Kidney (tissue), 14 donors: ENCODE measurements around the gene MFNG. TPM values are rescaled to one million over a fixed set of nuclear protein-coding genes. Genes with fewer than 3 reads are reported as not detected.

ENCODE experiments used
- DNase-seq, 5 donors: peaks; one replicate each; pipeline ENCODE4 v3.0.0-alpha.2; 2013 to 2020
- FAIRE-seq: peaks from 2 replicates; lab custom pipeline; 2012; peaks lifted over from hg19 to GRCh38; lab: Jason Lieb, UNC
- H3K27ac ChIP-seq, 2 donors: one replicate each; pipeline ENCODE4 v1.7.0; 2013; ENCODE audit warnings: low read depth in 2 of 2, low read length in 2 of 2, inconsistent platforms in 1 of 2
- H3K27me3 ChIP-seq: one replicate; pipeline ENCODE4 v1.7.1; 2013; ENCODE audit warnings: low read length, inconsistent platforms; ENCODE audit not compliant: control insufficient read depth, insufficient read depth
- H3K36me3 ChIP-seq, 3 donors: one replicate each; pipeline versions ENCODE4 v1.7.0 to v1.7.1; 2013; ENCODE audit warnings: low read length in 3 of 3, control low read depth in 1 of 3, inconsistent platforms in 1 of 3; ENCODE audit not compliant: insufficient read depth in 3 of 3, control insufficient read depth in 2 of 3
- H3K4me1 ChIP-seq, 3 donors: one replicate each; pipeline versions ENCODE4 v1.7.0 to v1.7.1; 2013; ENCODE audit warnings: low read length in 3 of 3, inconsistent platforms in 1 of 3, low read depth in 1 of 3; ENCODE audit not compliant: control insufficient read depth in 2 of 3, insufficient read depth in 2 of 3
- H3K4me3 ChIP-seq, 3 donors: one replicate each; pipeline versions ENCODE4 v1.7.0 to v1.8.1; 2013; ENCODE audit warnings: low read length in 3 of 3, control low read depth in 1 of 3, inconsistent platforms in 1 of 3
- H3K9ac ChIP-seq, 3 donors: one replicate each; pipeline versions ENCODE4 v1.7.0 to v1.7.1; 2013; ENCODE audit warnings: low read length in 3 of 3, control low read depth in 1 of 3, inconsistent platforms in 1 of 3
- H3K9me3 ChIP-seq, 3 donors: one replicate each; pipeline versions ENCODE4 v1.7.0 to v1.7.1; 2013; ENCODE audit warnings: low read length in 3 of 3, control low read depth in 1 of 3, inconsistent platforms in 1 of 3; ENCODE audit not compliant: control insufficient read depth in 2 of 3, insufficient read depth in 1 of 3
- intact Hi-C: fragments of 100-400 bp; cut with DNase I; formaldehyde crosslinking; loops from one replicate; pipeline ENCODE4 v1.11.1; 2022
- polyA plus RNA-seq: library from polyadenylated mRNA; stranded (reverse); fragments of 350-450 nt; fragmentation: Illumina TruSeq; extraction: RNeasy Lipid Tissue Mini Kit (QIAGEN cat#74804); gene quantifications from one replicate; pipeline ENCODE4 v1.2.3, GENCODE V29; 2014; ENCODE audit warnings: low read depth, low replicate concordance; ENCODE audit not compliant: insufficient read depth
- total RNA-seq: library from RNA; stranded (reverse); fragmentation: NEBNext Ultra II Directional; extraction: Animal tissue kit (Norgen Biotek cat#: 25700); gene quantifications from one replicate; pipeline ENCODE4 v1.2.1, GENCODE V29; 2021
- TF ChIP-seq, protein P1 (sequence below): IDR thresholded peaks from 3 replicates; pipeline ENCODE4 v1.5.1; 2012; ENCODE audit warnings: mild to moderate bottlenecking, moderate library complexity, borderline replicate concordance; ENCODE audit not compliant: insufficient read depth; ENCODE audit errors: extremely low read depth
- donor health status: control.
- donor health status: control.
- donor health status: control.
- donor health status: control.
- donor health status: control.
- donor health status: DM: yes; HTN: yes; CAD: no.
- donor health status: Normal renal cell carcinoma (clear cell type).

MFNG gene
- total and polyA plus RNA-seq, 2 donors from 2014 or later = 9.1 to 31.1 TPM

GRCh38 chr22:37503183-37503683 lies 17.0 kb upstream of the MFNG start:
- no peaks in the 10 kb centered on the region for H3K27me3 ChIP-seq
- peak overlapping the region; percentile 86 to 91 for H3K27ac ChIP-seq
- intact Hi-C loops = no loop called here
- no peak overlapping the region for H3K4me3 ChIP-seq
- H3K4me1 ChIP-seq = peaks cover 14 to 48% (median 34%) of the 10 kb centered on the region in 3 donors
- no peaks in the 10 kb centered on the region for H3K9me3 ChIP-seq
- H3K36me3 ChIP-seq = peaks cover 3 to 46% (median 9%) of the 10 kb centered on the region in 3 donors
- H3K9ac ChIP-seq = peak overlapping the region in 1 of 3 donors; percentile 62
- no peak for FAIRE-seq
- TF ChIP-seq, protein P1, sequence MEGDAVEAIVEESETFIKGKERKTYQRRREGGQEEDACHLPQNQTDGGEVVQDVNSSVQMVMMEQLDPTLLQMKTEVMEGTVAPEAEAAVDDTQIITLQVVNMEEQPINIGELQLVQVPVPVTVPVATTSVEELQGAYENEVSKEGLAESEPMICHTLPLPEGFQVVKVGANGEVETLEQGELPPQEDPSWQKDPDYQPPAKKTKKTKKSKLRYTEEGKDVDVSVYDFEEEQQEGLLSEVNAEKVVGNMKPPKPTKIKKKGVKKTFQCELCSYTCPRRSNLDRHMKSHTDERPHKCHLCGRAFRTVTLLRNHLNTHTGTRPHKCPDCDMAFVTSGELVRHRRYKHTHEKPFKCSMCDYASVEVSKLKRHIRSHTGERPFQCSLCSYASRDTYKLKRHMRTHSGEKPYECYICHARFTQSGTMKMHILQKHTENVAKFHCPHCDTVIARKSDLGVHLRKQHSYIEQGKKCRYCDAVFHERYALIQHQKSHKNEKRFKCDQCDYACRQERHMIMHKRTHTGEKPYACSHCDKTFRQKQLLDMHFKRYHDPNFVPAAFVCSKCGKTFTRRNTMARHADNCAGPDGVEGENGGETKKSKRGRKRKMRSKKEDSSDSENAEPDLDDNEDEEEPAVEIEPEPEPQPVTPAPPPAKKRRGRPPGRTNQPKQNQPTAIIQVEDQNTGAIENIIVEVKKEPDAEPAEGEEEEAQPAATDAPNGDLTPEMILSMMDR = no peak
- DNase-seq = no peak

- Histone ChIP-seq H3K27ac (peak overlapping the region; percentile 86 to 91), H3K27me3 (no peaks in the 10 kb centered on the region), H3K4me3 (no peak overlapping the region), H3K36me3 (peaks cover 3 to 39% (median 9%) of the 10 kb centered on the region in 3 donors), H3K9ac (peak overlapping the region in 1 of 3 donors; percentile 62), H3K9me3 (no peaks in the 10 kb centered on the region), H3K4me1 (peaks cover 14 to 52% (median 34%) of the 10 kb centered on the region in 3 donors)
- TF ChIP-seq, protein P1 = no peak
- FAIRE-seq (no peak), DNase-seq (peak; percentile 61 to 91 (median 74))
- intact Hi-C loops = no loop called here
Observed at GRCh38 chr22:37502342-37503182, 16.4 kb upstream of the MFNG start.

DNA sequence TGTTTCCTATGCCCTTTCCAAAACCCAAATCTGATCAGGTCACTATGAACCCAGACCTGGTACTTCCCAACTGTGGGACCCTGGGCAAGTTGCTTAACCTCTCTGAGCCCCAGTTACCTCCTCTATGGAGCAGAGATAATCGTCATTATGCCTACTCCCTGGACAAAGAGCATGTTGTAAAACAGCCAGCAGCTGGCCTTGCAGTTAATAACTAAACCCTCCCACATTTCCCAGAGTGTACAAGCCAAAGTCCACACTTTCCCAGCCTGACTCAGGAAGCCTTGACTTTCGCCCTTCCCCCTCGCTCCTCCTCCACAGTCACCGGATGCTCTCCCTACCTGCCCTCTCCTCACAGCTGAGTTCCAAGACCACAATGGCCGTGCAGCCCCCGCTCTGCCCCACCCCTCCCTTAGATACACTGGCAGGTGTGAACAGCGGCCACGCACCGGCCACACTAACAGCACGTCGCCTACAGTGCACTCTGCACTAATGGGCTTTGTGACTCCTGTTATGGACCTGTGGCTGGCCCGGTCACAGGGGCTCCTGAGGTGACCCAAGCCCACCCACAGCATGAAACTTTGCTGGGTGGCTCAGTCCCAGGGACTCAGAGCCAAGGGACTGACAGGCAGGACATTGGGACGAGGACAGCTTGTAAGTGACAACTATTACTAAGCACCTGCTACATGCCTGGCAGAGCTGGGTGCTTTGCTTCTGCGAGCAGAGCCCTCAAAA lies 15.6 kb upstream of the MFNG start:
- H3K9ac ChIP-seq = peak overlapping the region in 1 of 3 donors; percentile 47
- peaks cover 14 to 52% (median 34%) of the 10 kb centered on the region in 3 donors for H3K4me1 ChIP-seq
- peak overlapping the region; percentile 86 to 92 for H3K27ac ChIP-seq
- H3K9me3 ChIP-seq = no peaks in the 10 kb centered on the region
- H3K4me3 ChIP-seq = peak overlapping the region; percentile 29 to 36 (median 33)
- DNase-seq (peak; percentile 92 to 98 (median 96)), FAIRE-seq (no peak)
- intact Hi-C loops = no loop called here
- peaks cover 3 to 34% (median 9%) of the 10 kb centered on the region in 3 donors for H3K36me3 ChIP-seq
- TF ChIP-seq, protein P1 = no peak
- no peaks in the 10 kb centered on the region for H3K27me3 ChIP-seq
